Gastroesophageal sphincter (tissue), 3 donors: ENCODE measurements around the gene NDUFC1.

ENCODE experiments used
- CTCF ChIP-seq, 4 experiments: fragments of 200-600 bp in 2 of 4; fragments of 450-650 bp in 2 of 4; sonication (generic) in 1 of 4; IDR thresholded peaks; one replicate each; pipeline ENCODE4 v1.5.1; 2017 to 2019; ENCODE audit warnings: antibody characterized with exemption in 4 of 4, mild to moderate bottlenecking in 2 of 4, moderate library complexity in 2 of 4
- EP300 ChIP-seq: sonication (generic); formaldehyde crosslinking; IDR thresholded peaks from one replicate; pipeline ENCODE4 v1.6.1; 2017; ENCODE audit warnings: antibody characterized with exemption, mild to moderate bottlenecking
- POLR2A ChIP-seq, 2 donors: fragments of 450-650 bp; IDR thresholded peaks; one replicate each; pipeline ENCODE4 v1.6.1; 2017; ENCODE audit warnings: antibody characterized with exemption in 2 of 2, mild to moderate bottlenecking in 2 of 2, moderate library complexity in 1 of 2
- POLR2AphosphoS5 ChIP-seq: sonication (generic); formaldehyde crosslinking; IDR thresholded peaks from one replicate; pipeline ENCODE4 v1.6.1; 2017; ENCODE audit warnings: antibody characterized with exemption

GRCh38 chr4:139278912-139279759, 23.1 kb downstream of the NDUFC1 start:
- TF ChIP-seq CTCF (IDR thresholded peaks at IDR 0.05) (no peak), POLR2A (IDR thresholded peaks at IDR 0.05) (no peak), POLR2AphosphoS5 (no peak), EP300 (no peak)
